ENCODE results near the gene MYLK. TPM values are rescaled to one million over a fixed set of nuclear protein-coding genes. Genes with fewer than 3 reads are reported as not detected.

The MYLK gene
- total RNA-seq, 1 donor from 2014 or later, result 24.3 TPM

GRCh38 chr3:123785602-123786001 lies 98.5 kb downstream of the MYLK start:
- no peak for DNase-seq (ENCODE audit: extremely low spot score, unreplicated experiment)
- Mint-ChIP-seq H3K27ac (ENCODE audit: unreplicated experiment) (no peak overlapping the region), H3K4me1 (ENCODE audit: unreplicated experiment) (peaks cover 29% of the 10 kb centered on the region), H3K27me3 (ENCODE audit: unreplicated experiment) (no peaks in the 10 kb centered on the region), H3K4me3 (ENCODE audit: unreplicated experiment) (no peak overlapping the region), H3K36me3 (ENCODE audit: unreplicated experiment) (no peaks in the 10 kb centered on the region), H3K9me3 (ENCODE audit: unreplicated experiment) (no peaks in the 10 kb centered on the region)
- TF ChIP-seq, protein P1, sequence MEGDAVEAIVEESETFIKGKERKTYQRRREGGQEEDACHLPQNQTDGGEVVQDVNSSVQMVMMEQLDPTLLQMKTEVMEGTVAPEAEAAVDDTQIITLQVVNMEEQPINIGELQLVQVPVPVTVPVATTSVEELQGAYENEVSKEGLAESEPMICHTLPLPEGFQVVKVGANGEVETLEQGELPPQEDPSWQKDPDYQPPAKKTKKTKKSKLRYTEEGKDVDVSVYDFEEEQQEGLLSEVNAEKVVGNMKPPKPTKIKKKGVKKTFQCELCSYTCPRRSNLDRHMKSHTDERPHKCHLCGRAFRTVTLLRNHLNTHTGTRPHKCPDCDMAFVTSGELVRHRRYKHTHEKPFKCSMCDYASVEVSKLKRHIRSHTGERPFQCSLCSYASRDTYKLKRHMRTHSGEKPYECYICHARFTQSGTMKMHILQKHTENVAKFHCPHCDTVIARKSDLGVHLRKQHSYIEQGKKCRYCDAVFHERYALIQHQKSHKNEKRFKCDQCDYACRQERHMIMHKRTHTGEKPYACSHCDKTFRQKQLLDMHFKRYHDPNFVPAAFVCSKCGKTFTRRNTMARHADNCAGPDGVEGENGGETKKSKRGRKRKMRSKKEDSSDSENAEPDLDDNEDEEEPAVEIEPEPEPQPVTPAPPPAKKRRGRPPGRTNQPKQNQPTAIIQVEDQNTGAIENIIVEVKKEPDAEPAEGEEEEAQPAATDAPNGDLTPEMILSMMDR (IDR thresholded peaks at IDR 0.05), result no peak

DNA sequence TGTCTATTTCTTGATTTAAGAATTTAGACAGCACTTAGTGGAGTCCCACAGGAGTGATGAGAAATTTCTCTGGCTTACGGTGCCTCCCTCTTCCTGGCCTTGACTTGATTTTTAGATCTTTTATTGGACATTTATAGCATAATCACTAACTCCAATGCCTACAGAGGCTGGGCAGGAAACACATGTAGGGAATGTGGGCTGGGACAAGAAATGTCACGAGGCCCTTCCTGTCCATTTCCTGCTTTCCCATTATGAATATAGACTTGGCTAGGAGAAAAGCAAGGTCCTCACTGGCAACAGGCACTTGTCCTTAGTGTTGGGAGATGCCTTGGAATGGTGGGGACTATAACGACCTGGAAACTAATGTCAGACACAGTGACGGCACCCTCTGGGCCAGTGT lies 100.3 kb downstream of the MYLK start:
- Mint-ChIP-seq H3K4me3 (ENCODE audit: unreplicated experiment) (no peak overlapping the region), H3K27me3 (ENCODE audit: unreplicated experiment) (no peaks in the 10 kb centered on the region), H3K4me1 (ENCODE audit: unreplicated experiment) (peaks cover 23% of the 10 kb centered on the region), H3K36me3 (ENCODE audit: unreplicated experiment) (no peaks in the 10 kb centered on the region), H3K9me3 (ENCODE audit: unreplicated experiment) (no peaks in the 10 kb centered on the region), H3K27ac (ENCODE audit: unreplicated experiment) (no peak overlapping the region)
- TF ChIP-seq, protein P1 (IDR thresholded peaks at IDR 0.05), result no peak
- DNase-seq (ENCODE audit: extremely low spot score, unreplicated experiment), result peak; percentile 17

DNA sequence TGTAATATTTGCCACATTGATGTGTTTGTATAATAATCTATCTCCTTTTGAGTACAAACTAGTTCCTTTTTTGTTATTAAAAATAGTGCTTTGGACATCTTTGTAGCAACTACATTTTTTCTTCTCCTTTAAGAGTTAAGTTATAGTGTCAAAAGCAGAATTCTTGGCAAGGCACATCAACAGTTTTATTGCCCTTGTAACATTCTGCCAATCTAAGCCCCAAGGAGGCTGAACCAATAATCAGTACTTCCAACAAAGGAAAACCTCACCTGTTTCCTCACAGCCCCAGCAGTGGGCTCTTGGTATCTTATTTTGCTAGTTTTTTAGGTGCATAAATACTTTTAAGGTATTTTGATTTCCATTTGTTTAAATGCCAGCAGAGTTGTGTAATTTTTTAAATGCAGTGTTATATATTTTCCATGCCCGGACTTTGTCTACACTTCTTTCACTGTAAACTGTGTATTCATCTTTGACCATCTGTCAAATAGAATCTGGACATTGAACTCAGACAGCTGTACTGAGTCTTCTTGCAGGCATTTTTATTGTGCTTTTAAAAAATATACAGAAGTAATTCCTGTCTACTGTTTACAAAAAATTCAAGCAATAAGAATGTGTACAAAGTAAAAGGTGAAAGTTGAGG lies 101.0 kb downstream of the MYLK start:
- DNase-seq (ENCODE audit: extremely low spot score, unreplicated experiment), result no peak
- H3K27me3 Mint-ChIP-seq (ENCODE audit: unreplicated experiment), result no peaks in the 10 kb centered on the region
- TF ChIP-seq, protein P1 (IDR thresholded peaks at IDR 0.05), result no peak
- H3K36me3 Mint-ChIP-seq (ENCODE audit: unreplicated experiment), result no peaks in the 10 kb centered on the region
- no peak overlapping the region for H3K27ac Mint-ChIP-seq (ENCODE audit: unreplicated experiment)
- H3K4me3 Mint-ChIP-seq (ENCODE audit: unreplicated experiment), result no peak overlapping the region
- H3K4me1 Mint-ChIP-seq (ENCODE audit: unreplicated experiment), result peaks cover 23% of the 10 kb centered on the region
- H3K9me3 Mint-ChIP-seq (ENCODE audit: unreplicated experiment), result no peaks in the 10 kb centered on the region

DNA sequence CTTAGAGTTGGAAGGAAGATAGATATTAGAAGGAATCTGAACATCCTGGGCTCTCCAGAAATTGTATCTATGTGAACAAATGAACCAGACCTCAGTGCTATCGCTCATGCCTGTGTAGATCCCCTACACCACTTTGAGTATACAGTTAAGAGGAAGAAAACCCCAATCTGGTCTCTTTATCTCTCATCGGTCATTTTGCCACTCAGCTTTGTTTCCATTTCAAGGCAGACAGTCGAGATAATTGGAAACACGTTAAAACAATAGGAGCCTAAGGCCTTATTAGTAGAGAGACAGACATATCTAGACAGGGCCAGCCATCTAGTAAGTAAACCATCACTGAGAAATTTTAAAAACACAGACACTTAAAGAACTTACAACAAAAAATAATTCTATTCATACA lies 101.6 kb downstream of the MYLK start:
- no peaks in the 10 kb centered on the region for H3K36me3 Mint-ChIP-seq (ENCODE audit: unreplicated experiment)
- peaks cover 23% of the 10 kb centered on the region for H3K4me1 Mint-ChIP-seq (ENCODE audit: unreplicated experiment)
- H3K4me3 Mint-ChIP-seq (ENCODE audit: unreplicated experiment), result no peak overlapping the region
- no peak for DNase-seq (ENCODE audit: extremely low spot score, unreplicated experiment)
- TF ChIP-seq, protein P1 (IDR thresholded peaks at IDR 0.05), result no peak
- no peak overlapping the region for H3K27ac Mint-ChIP-seq (ENCODE audit: unreplicated experiment)
- H3K27me3 Mint-ChIP-seq (ENCODE audit: unreplicated experiment), result no peaks in the 10 kb centered on the region
- H3K9me3 Mint-ChIP-seq (ENCODE audit: unreplicated experiment), result no peaks in the 10 kb centered on the region

DNA sequence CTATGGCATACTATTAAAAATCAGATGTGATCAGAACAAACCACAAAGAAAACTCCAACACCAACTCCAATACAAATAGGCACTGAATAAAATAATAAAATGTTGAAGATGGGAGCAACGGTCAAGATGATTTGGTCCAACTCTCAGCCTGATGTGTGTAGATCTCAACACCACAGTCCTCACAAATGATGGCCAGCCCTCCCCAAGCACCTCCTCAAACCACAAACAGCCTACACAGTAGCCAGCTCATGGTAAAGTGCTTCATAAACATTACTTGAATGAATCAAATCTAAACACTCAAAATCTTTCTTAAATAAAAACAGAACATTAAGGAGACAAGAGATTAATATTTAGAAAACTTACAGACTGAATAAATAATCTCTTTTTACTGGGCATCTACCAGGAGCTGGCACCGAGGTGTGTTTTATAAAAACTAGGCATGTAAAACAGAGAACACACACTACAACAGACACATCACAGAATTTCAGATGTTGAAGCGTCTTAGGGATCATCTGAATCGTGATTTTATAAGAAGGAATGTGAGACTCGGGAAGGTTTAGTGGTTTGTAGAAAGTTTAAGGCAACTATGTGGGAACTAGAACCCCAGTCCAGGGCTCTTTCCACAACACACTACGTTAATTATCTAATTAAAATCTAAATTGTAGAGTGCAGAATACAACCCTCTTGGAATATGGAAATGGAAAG lies 102.4 kb downstream of the MYLK start:
- TF ChIP-seq, protein P1 (IDR thresholded peaks at IDR 0.05), result no peak
- Mint-ChIP-seq H3K36me3 (ENCODE audit: unreplicated experiment) (no peaks in the 10 kb centered on the region), H3K4me3 (ENCODE audit: unreplicated experiment) (no peak overlapping the region), H3K9me3 (ENCODE audit: unreplicated experiment) (no peaks in the 10 kb centered on the region), H3K4me1 (ENCODE audit: unreplicated experiment) (peaks cover 23% of the 10 kb centered on the region), H3K27ac (ENCODE audit: unreplicated experiment) (no peak overlapping the region), H3K27me3 (ENCODE audit: unreplicated experiment) (no peaks in the 10 kb centered on the region)
- DNase-seq (ENCODE audit: extremely low spot score, unreplicated experiment), result no peak
